ENCODE measurements around the gene KMT2B.

DNA sequence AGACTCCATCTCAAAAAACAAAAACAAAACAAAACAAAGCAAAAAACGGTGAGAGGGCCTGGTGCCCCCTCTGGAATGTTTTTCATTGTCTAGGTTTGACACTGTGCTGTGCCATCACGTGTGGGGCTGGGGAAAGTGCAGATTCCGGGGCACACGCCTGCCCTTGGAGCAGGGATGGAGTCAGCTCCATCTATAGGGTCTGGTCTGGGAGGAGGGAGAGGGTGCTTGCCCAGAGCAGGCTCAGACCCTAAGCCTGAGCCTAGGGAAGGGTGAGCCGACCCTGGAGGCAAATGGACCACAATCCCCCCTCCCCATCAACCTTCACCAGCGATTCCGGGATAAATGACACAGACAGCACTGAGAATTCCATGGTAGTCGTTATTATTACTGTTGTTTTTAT lies 24.4 kb upstream of the KMT2B start:
- no peak for TF ChIP-seq POLR2AphosphoS5 (IDR thresholded peaks at IDR 0.05; ENCODE audit: low read depth, low read length)
- no peak for TF ChIP-seq KDM1A (IDR thresholded peaks at IDR 0.05; ENCODE audit: borderline replicate concordance, low read length)
- TF ChIP-seq SP1 (IDR thresholded peaks at IDR 0.05; ENCODE audit: low read depth, low read length): no peak
- TF ChIP-seq, protein P1, sequence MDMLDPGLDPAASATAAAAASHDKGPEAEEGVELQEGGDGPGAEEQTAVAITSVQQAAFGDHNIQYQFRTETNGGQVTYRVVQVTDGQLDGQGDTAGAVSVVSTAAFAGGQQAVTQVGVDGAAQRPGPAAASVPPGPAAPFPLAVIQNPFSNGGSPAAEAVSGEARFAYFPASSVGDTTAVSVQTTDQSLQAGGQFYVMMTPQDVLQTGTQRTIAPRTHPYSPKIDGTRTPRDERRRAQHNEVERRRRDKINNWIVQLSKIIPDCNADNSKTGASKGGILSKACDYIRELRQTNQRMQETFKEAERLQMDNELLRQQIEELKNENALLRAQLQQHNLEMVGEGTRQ (IDR thresholded peaks at IDR 0.05; ENCODE audit: low read length): no peak
- no peak for TF ChIP-seq BACH1 (IDR thresholded peaks at IDR 0.05; ENCODE audit: low read length)
- no peak for TF ChIP-seq SP2 (IDR thresholded peaks at IDR 0.05; ENCODE audit: low read length)
- TF ChIP-seq POLR2A (IDR thresholded peaks at IDR 0.05; ENCODE audit: control extremely low read depth in 1 of 2, low read depth in 2 of 2, low read length in 2 of 2): no peak
- no peak for TF ChIP-seq MAFK (IDR thresholded peaks at IDR 0.05; ENCODE audit: low read depth, low read length)
- no peak for TF ChIP-seq TCF12 (IDR thresholded peaks at IDR 0.05; ENCODE audit: low read depth, low read length)

Data from H1 (cell line).